NT2/D1 (cell line): Measurements from ENCODE around the gene HMGB4.

Experiments
- SUZ12 ChIP-seq: IDR thresholded peaks from 2 replicates; pipeline ENCODE4 v1.6.1; 2011; ENCODE audit not compliant: insufficient read length, insufficient read depth; ENCODE audit errors: extremely low read depth
- YY1 ChIP-seq: IDR thresholded peaks from 2 replicates; pipeline ENCODE4 v1.6.1; 2011; ENCODE audit not compliant: insufficient read length, insufficient read depth
- ZNF274 ChIP-seq: IDR thresholded peaks from 2 replicates; pipeline ENCODE4 v1.6.1; 2011; ENCODE audit warnings: mild to moderate bottlenecking, low read depth, low read length

DNA sequence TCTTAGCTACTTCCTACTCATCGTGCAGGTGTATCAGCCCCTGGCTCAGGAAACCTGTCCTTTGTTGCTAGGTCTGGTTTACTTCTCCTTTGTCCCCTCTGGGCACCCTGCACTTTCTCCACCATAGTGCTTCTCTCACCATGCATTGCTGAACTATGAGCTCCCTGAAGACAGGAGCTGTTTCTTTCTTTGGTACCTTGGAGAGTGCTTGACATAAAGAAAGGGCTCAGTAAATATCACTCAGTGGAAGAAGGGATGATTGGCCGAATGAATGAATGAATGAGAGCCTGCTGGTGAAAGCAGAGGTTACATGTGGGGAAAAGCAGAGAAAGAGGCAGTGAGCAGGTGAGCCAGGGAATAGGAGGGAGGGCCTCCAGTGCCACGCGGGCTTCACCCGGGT lies 9.8 kb upstream of the HMGB4 start:
- TF ChIP-seq ZNF274 = no peak
- TF ChIP-seq YY1 = no peak
- no peak for TF ChIP-seq SUZ12
